Retinal pigment epithelial cell (primary cell): ENCODE measurements around the gene MAML3.

Source experiments
- DNase-seq: peaks from one replicate; pipeline ENCODE4 v3.0.0-alpha.2; 2010; ENCODE audit warnings: low read depth
- H3K4me3 ChIP-seq: 2 replicates; pipeline ENCODE4 v1.5.1; 2011; ENCODE audit warnings: mild to moderate bottlenecking, low read length, control low read depth, moderate library complexity
- CTCF ChIP-seq: conservative IDR thresholded peaks from 2 replicates; pipeline ENCODE4 v1.5.1; 2011; ENCODE audit warnings: low read depth, low read length, control low read depth, inconsistent platforms

Gene MAML3

DNA sequence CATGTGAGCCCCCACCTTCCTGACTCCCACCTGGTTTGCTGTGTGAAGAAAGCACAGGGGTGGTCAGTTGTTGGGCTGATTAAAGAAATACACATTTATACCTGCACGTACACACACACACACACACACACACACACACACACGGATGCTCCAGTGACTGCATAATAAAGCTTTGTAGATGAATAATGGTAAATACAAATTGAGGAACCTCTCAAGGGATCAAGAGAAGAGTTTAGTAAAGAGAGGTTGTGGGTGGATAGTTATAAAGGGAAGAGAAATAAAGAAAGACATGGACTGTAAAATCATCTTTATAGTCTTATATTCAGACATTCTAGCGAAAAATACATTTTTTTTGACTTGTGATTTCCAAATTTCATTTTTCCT, 344.2 kb downstream of the MAML3 start:
- TF ChIP-seq CTCF = no peak
- DNase-seq = no peak
- H3K4me3 ChIP-seq = no peak overlapping the region

- TF ChIP-seq CTCF = no peak
- H3K4me3 ChIP-seq = no peak overlapping the region
- DNase-seq = no peak
Measured at GRCh38 chr4:139808808-139809756, 344.9 kb downstream of the MAML3 start.

DNA sequence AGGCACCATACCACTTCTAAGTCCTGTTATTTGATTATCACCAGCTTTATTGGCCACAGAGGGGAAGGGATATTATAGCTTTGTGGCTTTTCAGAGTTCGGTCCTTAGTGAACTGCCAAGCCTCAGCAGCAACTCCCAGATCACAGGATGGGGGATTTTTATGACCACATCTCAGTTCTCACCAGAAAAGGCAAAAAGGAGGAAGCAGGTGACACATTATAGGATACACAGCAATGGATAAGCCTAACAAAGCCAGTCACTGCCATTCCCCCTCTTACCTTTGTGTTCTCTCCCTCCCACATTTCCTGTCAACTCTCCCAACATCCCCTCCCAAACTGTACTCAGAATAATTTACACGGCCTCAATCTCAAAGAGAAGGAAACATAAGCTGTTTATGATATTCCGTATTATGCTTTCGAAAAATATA, 345.6 kb downstream of the MAML3 start:
- TF ChIP-seq CTCF = no peak
- H3K4me3 ChIP-seq = no peak overlapping the region
- DNase-seq = no peak

DNA sequence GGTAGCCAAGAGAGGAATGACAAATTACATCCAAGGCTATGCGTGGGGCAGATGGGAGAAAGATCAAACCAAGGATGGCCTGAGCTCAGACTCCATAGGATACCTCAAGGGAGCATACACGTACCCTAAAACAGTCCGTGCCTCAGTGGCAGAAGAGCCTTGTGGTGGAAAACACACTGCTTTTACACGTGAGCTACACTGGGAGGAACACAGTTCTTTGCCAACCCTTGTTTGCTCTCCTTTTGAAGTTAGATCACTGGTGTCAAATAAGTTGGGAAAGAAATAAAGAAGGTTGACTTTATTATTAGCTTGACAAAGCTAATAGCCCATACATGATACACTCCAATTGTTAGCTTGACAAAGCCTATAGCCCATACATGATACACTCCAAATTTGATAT, 346.5 kb downstream of the MAML3 start:
- no peak for TF ChIP-seq CTCF
- no peak overlapping the region for H3K4me3 ChIP-seq
- DNase-seq = no peak

DNA sequence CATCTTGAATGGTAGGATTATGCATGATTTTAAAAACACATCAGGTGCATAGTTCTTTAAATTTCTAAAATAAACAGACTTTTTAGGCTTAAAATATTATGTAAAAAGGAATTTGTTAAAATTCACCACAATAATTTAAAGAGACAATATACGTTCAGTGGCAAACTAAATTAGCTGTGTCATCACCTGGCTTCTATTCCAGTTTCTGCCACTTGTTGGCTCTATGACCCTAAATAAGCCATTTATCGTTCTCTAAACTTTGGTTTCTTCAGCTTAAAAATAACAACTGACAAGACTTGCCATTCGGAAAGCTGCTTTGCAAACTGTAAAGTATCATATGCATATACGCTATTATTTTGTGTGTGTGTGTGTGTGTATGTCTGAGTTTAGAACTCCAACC, 347.1 kb downstream of the MAML3 start:
- no peak for TF ChIP-seq CTCF
- no peak overlapping the region for H3K4me3 ChIP-seq
- DNase-seq = no peak

- H3K4me3 ChIP-seq = no peak overlapping the region
- no peak for DNase-seq
Measured at GRCh38 chr4:139802931-139803330, 351.1 kb downstream of the MAML3 start.

More at GRCh38 chr4:139802931-139803330, 351.1 kb downstream of the MAML3 start:
- TF ChIP-seq CTCF = no peak
